GM21423 (cell line): ENCODE measurements around the gene MYZAP.

Source experiments
- ATAC-seq: cut with Tn5 transposase; IDR thresholded peaks from one replicate; pipeline ENCODE4 v1.9.1; 2021; ENCODE audit warnings: mild to moderate bottlenecking, moderate library complexity; ENCODE audit not compliant: unreplicated experiment

Gene MYZAP

GRCh38 chr15:57691082-57691481 lies 99.4 kb downstream of the MYZAP start:
- ATAC-seq, result no peak

DNA sequence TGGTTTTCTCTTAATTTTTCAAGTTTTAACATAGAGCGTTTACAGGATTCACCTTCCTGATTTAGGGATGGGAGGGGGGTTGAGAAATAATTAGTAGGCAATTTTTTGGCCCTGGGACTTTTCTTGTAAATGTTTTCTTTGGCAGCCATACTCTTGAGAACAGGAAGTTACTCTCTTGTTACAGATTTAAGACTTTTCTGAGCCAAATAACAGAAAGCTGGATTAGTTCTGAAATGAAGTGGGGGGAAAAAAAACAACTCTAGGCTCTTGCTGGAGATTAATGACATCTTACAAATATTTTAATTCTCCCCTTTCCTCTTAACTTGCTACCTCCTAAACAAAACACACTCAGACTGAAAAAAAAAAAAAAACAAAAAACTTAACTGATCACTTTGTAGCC lies 101.0 kb downstream of the MYZAP start:
- ATAC-seq, result no peak

DNA sequence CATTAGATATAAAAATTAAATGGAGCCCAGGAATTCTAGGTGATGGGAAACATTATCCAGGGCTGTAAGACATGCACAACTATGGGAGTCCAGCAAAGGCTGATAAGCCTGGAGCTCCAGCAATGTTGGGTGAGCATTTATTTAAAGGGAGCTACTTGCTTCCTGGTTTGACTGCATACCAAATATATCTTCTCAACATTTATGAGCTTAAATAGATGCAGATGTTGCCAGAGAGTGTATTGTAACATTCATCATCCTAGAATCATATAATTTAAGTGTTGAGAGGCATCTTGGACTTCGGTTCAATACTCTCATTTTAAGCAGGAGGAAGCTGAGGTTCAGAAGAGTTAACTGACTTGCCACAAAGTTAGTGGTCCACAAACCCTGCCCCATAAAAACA lies 102.6 kb downstream of the MYZAP start:
- ATAC-seq, result no peak

- no peak for ATAC-seq
These were observed 104.4 kb downstream of the MYZAP start for GRCh38 chr15:57696146-57696545.

DNA sequence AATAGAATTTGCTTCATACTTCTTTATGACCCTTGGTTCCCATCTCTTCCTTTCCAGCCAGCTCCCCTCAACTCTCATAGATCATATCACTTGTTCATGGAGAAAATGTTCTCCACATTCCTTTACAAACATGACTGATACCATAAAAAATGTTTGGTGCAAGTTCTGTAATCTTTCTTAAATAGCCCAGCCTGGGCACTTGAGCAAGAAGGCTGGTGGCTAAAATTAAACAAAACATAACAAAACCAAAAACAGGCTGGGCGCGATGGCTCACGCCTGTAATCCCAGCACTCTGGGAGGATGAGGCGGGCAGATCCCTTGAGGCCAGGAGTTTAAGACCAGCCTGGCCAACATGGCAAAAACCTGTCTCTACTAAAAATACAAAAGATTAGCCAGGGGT lies 105.9 kb downstream of the MYZAP start:
- no peak for ATAC-seq

GRCh38 chr15:57698243-57698642 lies 106.5 kb downstream of the MYZAP start:
- ATAC-seq, result no peak

DNA sequence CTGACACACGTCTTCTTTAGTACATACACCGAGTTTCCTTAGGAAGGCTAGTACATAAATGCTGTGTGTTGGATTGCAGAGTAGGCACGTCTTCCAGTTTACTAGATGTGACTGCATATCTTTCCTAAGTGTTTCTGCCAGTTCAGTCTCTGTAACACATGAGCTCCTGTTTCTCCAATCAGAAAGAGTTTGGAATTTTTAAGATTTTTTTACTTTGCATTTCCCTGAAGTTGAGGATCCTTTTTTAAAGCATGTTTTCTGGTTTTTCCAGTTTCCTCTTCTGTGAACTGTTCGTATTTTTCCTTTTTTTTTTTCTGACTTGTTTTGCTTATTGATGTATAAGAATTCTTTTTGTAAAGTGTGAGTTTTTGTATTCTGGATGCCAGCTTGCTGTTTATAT lies 107.3 kb downstream of the MYZAP start:
- no peak for ATAC-seq

DNA sequence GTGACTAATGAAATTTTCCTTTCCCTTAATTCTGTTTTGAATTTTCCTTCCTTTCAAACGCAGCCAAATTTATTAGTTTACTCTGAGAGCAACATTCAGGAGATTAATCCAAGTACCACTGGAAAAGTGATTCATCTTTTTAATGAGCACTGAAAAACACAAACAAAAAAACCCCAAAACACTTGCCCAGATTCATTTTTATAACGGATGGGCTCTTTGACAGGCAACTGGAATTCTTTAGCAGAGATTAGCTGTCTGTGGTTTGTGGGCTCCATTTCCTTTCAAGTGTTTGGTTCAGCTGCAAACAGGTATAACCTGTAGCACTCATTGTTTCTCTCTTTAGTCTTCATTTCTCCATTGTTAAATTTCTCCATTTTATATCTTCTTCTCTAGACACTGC lies 111.7 kb downstream of the MYZAP start:
- ATAC-seq, result no peak

- no peak for ATAC-seq
These were observed 112.7 kb downstream of the MYZAP start for GRCh38 chr15:57704441-57704840.

DNA sequence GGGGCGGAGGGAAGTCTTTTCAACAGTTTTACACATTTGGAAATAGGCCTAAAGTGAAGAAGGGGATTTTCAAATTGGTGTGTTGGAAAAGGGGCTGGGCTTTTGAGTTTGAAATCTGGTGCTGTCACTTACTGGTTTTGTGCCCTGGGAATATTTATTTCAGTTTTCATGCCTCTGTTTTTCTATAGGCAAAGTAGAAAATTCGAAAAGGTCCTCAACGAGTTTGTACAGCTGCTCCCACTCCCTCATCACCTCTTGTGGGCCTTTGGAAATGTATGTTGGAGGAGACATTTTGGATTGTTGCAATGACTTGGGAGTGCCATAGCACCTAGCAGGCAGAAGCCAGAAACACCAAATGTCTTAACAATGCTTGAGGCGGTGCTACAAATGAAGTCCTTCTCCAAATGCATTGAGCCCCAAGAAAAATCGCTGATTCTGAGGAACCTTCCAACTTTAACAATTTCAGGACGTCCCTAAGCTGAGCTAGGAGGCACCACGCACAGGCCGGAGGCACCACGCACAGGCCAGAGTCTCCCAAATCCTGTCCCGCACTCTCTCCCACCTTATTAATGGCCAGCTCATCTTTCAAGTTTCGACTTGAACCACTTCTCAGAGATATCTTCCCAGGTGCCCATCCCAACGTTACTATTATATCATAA lies 114.2 kb downstream of the MYZAP start:
- no peak for ATAC-seq

- ATAC-seq, result peak; percentile 98
These were observed 114.9 kb downstream of the MYZAP start, which contains the start of gene POLR2M for GRCh38 chr15:57706405-57707209. Gene POLR2M, plus strand, starts transcription at chr15:57706714. Its CDS starts 129 bp downstream, at chr15:57706843.

DNA sequence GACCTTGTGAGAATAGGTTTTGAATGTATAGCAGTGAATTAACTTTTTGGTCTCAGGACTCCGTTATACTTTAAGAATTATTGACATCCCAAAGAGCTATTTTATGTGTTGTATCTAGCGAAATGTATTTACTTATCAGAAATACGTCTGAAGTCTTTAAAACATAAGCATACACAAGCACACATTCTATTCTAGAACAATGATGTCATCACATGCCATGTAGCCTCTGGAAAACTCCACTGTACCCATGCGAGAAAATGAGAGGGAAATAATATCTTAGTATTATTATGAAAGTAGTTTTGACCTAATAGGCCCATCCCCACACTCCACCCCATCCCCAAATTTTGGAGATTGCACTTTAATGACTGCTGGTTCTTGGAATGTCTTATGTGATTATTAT lies 116.3 kb downstream of the MYZAP start:
- ATAC-seq, result no peak

DNA sequence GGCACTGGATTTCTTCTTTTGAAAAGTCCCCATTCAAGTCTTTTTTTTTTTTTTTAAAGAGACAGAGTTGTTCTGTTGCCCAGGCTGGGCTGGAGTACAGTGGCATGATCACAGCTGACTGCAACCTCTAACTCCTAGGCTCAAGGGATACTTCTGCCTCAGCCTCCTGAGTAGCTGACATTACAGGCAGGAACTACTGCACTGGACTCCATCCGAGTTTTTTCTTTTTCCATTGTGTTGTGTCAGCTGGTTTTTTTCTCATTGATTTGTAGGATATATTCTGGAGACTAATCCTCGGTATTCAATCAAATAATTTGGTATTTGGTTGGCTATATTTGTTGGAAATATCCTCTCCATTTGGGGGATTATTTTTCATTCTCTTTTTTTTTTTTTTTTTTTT lies 126.6 kb downstream of the MYZAP start:
- no peak for ATAC-seq

DNA sequence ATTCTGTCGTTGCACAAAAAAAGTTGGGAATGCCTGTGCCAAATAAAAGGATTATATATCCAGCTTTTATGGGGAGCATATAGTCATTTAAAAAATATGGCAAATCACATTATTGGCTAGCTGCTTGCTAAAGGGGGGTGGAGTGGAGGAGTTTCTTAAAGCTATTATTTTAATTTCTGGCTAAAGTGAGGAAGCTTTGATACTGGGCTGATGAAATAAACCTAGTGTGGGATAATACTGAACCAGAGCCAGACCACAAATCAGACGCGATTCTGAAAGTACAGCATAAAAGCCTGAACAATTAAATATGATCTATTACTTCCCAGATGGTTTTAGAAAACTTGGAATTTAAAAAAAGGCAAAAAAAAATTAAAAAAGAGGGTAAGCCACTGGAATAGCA lies 129.2 kb downstream of the MYZAP start:
- ATAC-seq, result no peak

GRCh38 chr15:57726411-57726810 lies 134.7 kb downstream of the MYZAP start:
- ATAC-seq, result no peak

DNA sequence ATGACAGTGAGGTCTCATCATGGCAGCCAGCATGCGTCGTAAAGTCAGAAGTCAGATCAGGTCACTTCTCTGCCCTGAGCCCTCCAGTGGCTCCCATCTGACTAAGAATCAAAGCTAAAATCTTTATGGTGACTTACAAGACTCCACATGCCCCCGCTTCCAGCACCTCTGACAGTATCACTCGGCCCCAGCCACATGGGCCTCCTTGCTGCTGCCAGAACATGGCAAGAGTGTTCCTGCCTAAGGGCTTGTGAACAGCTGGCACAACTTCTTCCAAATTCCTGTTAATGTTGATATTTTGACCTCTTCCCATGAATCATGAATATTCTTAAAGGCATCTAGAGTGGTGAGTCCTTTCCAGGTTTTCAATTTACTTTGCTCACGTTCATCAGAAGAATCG lies 135.3 kb downstream of the MYZAP start:
- ATAC-seq, result no peak

- ATAC-seq, result no peak
These were observed 136.7 kb downstream of the MYZAP start for GRCh38 chr15:57728436-57728835.

DNA sequence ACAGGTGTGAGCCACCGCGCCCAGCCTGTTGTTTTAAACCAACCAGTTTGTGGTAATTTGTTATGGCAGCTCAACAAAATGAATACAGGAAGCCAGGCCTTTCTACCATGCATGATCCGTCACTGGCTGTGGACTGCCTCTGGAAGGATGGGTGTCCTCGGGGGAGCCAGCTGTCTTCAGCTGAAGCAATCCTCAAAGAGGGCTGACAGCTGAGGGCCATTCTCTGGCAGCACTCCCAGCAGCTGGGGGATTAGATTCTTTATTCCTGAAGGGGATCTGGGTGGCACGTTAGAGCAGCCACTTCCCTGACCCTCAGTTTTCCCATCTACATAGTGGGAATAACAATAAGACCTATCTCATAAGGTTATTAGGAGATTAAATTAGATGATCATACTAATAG lies 139.2 kb downstream of the MYZAP start:
- ATAC-seq, result no peak

DNA sequence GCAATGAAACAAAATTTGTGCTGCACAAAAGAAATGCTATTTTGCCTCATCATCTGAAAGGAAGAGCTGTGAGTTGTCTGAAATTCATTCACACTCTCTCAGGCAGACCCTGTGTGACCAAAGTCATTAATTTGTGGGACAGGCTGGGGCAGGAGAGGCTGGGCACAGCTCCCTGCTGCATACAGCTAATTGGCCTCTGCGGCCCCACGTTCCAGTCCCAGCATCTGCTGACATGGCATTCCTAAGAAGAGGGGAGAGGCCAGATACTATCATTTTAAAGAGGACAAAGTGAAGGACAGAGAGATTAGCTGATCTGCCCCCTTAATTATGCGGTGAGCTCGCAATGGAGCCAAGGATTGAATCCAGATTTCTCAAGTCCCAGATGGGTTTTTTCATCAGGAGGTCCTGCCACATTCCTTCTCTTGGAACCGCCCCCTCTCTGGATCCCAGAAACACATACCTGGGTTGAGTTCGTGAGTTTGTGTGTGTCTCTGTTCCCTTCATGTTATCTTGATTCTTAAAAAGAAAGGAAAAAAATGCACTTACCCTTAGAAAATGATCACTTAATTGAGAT lies 139.9 kb downstream of the MYZAP start:
- ATAC-seq, result no peak

- no peak for ATAC-seq
These were observed 141.0 kb downstream of the MYZAP start for GRCh38 chr15:57732526-57733331.

GRCh38 chr15:57734860-57735259 lies 143.2 kb downstream of the MYZAP start:
- ATAC-seq, result no peak
